Activated T-helper 9 cell treated with anti-CD3 and anti-CD28 coated beads, Interleukin-2, amount 50 U/mL, for 16 hours (primary cell): Measurements from ENCODE around the gene PMF1.
"Not testable (repeated sequence)": the region's sequence is repeated elsewhere in the genome, so short reads cannot be mapped to it uniquely, and the experiment has no call there.

Experiments
- DNase-seq: peaks from one replicate; pipeline ENCODE4 v3.0.0-alpha.2; 2020; ENCODE audit warnings: low read depth

The PMF1 gene

GRCh38 chr1:156196445-156196844 is 16.4 kb upstream of the PMF1 start:
- no peak for DNase-seq

DNA sequence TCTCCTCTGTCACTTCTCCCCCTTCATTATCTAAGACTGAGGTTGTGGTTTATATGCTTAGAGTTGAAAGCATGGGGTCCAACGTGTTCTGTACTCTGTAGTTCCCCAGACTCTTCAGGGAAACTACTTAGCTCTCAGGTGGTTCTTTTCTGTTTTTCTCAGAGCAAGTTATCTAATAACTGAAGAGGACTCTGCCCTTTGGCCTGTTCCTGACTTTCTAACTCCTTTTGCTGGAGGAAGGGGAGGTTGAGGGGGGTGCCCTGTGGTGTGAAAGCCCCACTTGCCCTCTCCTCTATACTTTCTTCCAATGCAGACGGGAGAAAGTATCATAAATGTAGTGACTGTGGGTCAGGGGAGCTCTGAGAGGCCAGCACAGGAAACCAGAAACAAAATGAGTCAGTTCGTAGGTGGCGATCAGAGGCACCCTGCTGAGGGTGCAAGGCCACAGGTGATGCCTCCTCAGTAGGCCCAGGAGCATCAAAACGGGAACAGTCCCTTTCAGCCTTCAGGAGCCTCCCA is 13.9 kb upstream of the PMF1 start:
- DNase-seq: no peak

GRCh38 chr1:156200044-156200443 is 12.8 kb upstream of the PMF1 start:
- no peak for DNase-seq

DNA sequence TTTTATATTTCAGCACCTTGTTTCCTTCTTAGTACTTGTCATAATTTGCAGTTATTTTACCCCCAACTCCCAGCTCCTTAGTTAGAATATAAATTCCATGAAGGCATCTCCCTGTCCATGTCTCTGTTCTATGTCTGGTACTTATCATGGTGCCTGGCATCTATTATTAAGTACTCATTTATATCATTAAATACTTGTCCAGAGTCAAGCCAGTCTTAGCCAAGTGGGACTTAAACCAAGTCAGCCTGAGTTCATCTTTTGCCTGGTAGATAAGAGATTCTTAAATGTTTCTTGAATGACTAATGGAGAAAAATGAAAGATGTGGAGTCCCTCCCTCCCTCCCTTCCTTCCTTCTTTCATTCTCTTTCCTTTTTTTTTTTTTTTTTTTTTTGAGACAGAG is 9.5 kb upstream of the PMF1 start:
- no peak for DNase-seq

GRCh38 chr1:156204686-156205085 is 8.1 kb upstream of the PMF1 start:
- no peak for DNase-seq

- DNase-seq: no peak
Observed at GRCh38 chr1:156211243-156211642, 1.6 kb upstream of the PMF1 start.

GRCh38 chr1:156212130-156212529 is 677 bp upstream of the PMF1 start:
- no peak for DNase-seq

DNA sequence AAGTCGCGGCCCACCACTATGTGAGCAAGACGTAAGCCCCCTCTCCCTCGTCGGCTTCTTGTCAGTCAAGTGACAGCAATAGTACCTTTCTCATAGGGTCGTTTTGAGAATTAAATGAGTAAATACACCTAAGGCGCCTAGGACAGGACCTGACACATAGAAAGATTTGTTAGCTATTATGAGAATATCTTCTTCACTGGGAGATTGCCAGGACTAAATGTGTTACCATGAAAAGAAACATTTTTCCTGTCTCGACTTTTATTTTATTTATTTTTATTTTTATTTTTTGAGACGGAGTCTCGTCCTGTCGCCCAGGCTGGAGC is 798 bp downstream of the PMF1 start:
- DNase-seq: no peak

- DNase-seq: peak; percentile 21
Observed at GRCh38 chr1:156214024-156214748, 1.4 kb downstream of the PMF1 start.

- DNase-seq: not testable (repeated sequence)
Observed at GRCh38 chr1:156216361-156217086, 3.7 kb downstream of the PMF1 start.

DNA sequence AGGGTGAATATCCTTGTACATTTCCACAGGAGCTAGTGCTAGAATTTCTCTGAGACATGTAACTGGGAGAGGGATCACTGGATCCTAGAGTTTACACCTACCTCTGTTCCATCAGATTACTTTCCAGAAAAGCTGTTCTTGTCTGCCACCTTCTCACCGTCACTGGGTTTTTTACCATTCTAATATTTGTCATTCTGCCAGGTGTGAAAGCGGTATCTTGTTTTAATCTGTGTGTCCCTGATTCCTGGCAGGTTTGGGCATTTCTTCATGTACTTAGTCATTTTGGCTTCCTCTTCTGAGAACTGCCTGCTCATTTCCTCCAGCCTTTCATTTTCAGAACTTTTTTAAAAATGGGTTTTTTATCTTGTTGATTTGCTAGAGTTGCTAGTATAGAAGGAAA is 5.1 kb downstream of the PMF1 start:
- no peak for DNase-seq

GRCh38 chr1:156220226-156220625 is 7.4 kb downstream of the PMF1 start:
- DNase-seq: no peak

- DNase-seq: no peak
Observed at GRCh38 chr1:156221986-156222692, 9.3 kb downstream of the PMF1 start.

GRCh38 chr1:156225677-156226014 is 12.8 kb downstream of the PMF1 start:
- DNase-seq: no peak

DNA sequence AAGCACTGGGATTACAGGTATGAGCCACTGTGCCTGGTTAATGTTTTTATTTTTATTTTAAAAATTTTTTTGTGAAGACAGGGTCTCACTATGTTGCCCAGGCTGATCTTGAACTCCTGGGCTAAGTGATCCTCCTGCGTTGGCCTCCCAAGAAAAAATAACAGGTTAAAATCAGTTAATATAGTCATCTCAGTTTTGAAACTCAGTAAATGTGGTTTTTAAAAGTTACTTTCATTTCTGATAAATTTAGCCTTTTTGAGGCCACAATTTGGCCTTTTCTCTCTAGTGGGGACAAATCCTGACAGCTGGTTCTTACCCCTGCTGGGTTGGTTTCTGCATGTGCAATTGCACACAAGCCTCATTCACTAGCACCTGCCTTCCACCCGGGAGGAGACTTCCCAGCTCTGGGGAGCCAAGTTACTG is 13.3 kb downstream of the PMF1 start:
- no peak for DNase-seq

DNA sequence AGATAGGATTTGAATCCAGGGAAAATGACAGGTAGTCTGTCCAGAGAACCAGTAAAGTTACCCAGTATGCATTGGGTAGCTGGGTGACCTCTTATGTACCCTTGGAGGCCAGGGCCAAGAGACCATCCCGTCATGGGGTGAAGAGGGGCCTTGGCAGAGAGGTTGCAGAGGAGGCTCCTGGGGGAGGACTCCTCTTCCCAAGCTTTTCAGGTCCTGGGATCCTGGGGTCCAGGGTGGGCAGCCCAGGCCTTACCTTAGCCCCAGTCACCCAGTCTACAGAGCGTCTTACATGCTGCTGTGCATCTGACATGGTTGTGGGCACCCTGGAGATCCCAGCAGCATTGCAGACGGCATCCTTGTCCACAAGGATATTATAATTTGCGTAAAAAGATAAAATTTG is 14.0 kb downstream of the PMF1 start:
- DNase-seq: no peak

- no peak for DNase-seq
Observed at GRCh38 chr1:156228501-156228900, 15.7 kb downstream of the PMF1 start.

- no peak for DNase-seq
Observed at GRCh38 chr1:156229809-156230472, 17.1 kb downstream of the PMF1 start.

DNA sequence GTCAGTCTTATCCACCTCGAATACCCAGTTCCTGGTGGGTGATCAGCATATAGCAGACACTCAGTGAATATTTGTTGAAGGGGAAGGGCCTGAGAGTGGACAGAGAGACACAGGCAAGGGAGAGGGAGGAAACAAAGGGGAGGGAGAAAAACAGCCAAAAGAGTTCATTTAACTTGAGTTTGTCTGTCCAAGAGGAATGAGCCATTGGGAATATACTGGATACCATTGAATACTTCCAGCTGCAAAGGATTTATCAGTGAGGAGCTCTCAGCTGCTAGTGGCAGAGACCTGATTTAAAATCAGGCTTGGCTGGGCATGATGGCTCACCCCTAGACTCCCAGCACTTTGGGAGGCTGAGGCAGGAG is 17.6 kb downstream of the PMF1 start:
- DNase-seq: no peak

DNA sequence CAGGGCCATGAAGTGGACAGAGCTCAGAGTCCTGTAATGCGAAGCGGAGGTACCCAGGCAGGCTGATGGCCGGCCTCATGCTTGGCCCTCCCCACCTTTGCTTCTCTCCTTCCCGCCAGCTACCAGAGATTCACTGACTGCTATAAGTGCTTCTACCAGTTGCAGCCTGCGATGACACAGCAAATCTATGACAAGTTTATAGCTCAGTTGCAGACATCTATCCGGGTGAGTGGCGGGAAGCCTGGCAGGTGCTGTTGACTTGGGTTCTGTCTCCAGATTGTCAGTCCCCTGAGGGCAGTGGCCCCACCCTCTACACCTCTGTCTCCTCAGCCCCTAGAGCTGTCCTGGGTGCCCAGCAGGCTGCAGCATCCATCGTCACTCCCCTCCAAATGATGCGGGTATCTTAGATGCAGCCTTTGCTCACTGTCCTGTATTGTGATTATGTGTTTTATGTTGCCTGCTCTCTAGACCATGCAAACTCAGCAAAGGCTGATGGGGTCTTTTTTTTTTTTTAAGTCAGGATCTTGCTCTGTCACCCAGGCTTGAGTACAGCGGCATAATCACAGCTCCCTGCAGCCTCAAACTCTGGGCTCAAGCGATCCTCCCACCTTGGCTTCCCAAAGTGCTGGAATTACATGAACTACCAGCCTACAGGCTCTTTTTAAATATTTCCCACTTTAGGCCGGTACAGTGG is 19.5 kb downstream of the PMF1 start:
- no peak for DNase-seq

DNA sequence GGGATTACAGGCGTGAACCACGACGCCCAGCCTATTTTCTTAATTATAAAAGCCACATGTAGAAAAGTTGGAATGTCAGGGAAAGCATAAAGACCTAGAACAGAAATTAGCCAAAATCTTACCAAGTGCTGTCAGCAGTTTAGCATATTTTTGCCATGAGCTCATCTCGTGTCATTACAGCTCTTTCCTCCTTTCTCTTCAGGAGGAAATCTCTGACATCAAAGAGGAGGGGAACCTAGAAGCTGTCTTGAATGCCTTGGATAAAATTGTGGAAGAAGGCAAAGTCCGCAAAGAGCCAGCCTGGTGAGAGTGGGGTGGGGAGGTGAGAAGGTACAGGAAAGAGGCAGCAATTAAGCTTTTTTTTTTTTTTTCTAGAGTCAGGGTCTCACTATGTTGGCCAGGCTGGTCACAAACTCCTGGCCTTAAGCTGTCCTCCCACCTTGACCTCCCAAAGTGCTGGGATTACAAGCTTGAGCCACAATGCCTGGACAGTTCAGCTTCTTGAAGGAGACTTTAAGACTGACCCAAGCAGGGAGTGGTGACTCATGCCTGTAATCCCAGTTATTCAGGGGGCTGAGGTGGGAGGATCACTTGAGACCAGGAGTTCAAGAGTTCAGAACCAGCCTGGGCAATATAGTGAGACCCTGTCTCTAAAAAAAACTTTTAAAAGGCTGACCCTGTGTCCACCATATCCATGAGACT is 20.8 kb downstream of the PMF1 start:
- DNase-seq: no peak
